D721Med (cell line): ENCODE measurements around the gene TTBK2.

Experiments used
- DNase-seq: peaks from one replicate; pipeline ENCODE4 v3.0.0; 2011; ENCODE audit warnings: low spot score; ENCODE audit not compliant: insufficient read length
- FAIRE-seq: peaks from 2 replicates; lab custom pipeline; 2011; peaks lifted over from hg19 to GRCh38; lab: Jason Lieb, UNC
- CTCF ChIP-seq: IDR thresholded peaks from 2 replicates; pipeline ENCODE4 v1.5.1; 2012; ENCODE audit warnings: mild to moderate bottlenecking, control low read depth; ENCODE audit not compliant: insufficient read depth; ENCODE audit errors: missing control alignments

TTBK2 gene

GRCh38 chr15:42848846-42849245 is 71.7 kb downstream of the TTBK2 start:
- FAIRE-seq (no peak), DNase-seq (no peak)
- no peak for TF ChIP-seq CTCF

- no peak for TF ChIP-seq CTCF
- FAIRE-seq, result no peak
- no peak for DNase-seq
These were observed 73.9 kb downstream of the TTBK2 start for GRCh38 chr15:42846647-42847046.

GRCh38 chr15:42845581-42845980 is 75.0 kb downstream of the TTBK2 start:
- DNase-seq, result no peak
- no peak for FAIRE-seq
- no peak for TF ChIP-seq CTCF

GRCh38 chr15:42843699-42844098 is 76.9 kb downstream of the TTBK2 start:
- no peak for TF ChIP-seq CTCF
- FAIRE-seq, result no peak
- no peak for DNase-seq

GRCh38 chr15:42836251-42836650 is 84.3 kb downstream of the TTBK2 start:
- FAIRE-seq (peak; percentile 91), DNase-seq (peak; percentile 22)
- TF ChIP-seq CTCF, result no peak

GRCh38 chr15:42832576-42832975 is 88.0 kb downstream of the TTBK2 start:
- DNase-seq (no peak), FAIRE-seq (no peak)

More at GRCh38 chr15:42832576-42832975, 88.0 kb downstream of the TTBK2 start:
- TF ChIP-seq CTCF, result no peak
